ENCODE measurements around the gene IL11RA.

DNA sequence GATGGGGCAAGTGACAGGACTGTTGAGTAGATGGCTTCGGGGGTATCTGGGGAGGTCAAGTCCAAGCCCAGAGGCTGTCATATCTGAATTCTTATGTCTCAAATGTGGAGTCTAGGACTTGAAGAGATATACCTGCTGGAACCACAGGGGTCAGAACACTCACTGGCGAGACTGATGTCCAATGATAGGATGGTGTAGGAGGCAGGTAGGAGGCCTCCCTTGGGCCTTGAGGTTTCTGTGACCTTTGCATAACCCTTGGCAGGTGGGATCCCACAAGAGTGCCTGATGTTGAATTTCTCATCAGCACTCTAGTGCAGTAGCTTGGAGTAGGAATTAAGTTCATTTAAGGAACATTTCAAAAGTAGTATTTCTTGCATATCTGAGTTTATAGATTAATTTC is 55.1 kb downstream of the IL11RA start:
- TF ChIP-seq, protein P1, sequence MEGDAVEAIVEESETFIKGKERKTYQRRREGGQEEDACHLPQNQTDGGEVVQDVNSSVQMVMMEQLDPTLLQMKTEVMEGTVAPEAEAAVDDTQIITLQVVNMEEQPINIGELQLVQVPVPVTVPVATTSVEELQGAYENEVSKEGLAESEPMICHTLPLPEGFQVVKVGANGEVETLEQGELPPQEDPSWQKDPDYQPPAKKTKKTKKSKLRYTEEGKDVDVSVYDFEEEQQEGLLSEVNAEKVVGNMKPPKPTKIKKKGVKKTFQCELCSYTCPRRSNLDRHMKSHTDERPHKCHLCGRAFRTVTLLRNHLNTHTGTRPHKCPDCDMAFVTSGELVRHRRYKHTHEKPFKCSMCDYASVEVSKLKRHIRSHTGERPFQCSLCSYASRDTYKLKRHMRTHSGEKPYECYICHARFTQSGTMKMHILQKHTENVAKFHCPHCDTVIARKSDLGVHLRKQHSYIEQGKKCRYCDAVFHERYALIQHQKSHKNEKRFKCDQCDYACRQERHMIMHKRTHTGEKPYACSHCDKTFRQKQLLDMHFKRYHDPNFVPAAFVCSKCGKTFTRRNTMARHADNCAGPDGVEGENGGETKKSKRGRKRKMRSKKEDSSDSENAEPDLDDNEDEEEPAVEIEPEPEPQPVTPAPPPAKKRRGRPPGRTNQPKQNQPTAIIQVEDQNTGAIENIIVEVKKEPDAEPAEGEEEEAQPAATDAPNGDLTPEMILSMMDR (IDR thresholded peaks at IDR 0.05; ENCODE audit: extremely low read depth in 1 of 2, insufficient read depth in 1 of 2, low read depth in 1 of 2, low read length in 2 of 2): no peak
- no peak for TF ChIP-seq POLR2AphosphoS5 (IDR thresholded peaks at IDR 0.05; ENCODE audit: insufficient read depth, low read depth, low read length)
- no peak for TF ChIP-seq JUN (IDR thresholded peaks at IDR 0.05; ENCODE audit: borderline replicate concordance, insufficient read depth, insufficient read length, low read depth)
- TF ChIP-seq EZH2 (IDR thresholded peaks at IDR 0.05; ENCODE audit: borderline replicate concordance, low read depth, low read length, severe bottlenecking): no peak
- TF ChIP-seq POLR2A (IDR thresholded peaks at IDR 0.05; ENCODE audit: low read depth, low read length): no peak
- TF ChIP-seq MAX (IDR thresholded peaks at IDR 0.05; ENCODE audit: insufficient read depth, insufficient read length): no peak
- no peak for TF ChIP-seq MYC (IDR thresholded peaks at IDR 0.05; ENCODE audit: low read depth, low read length)
- TF ChIP-seq FOS (IDR thresholded peaks at IDR 0.05; ENCODE audit: borderline replicate concordance, insufficient read depth, low read length): no peak
- no peak for TF ChIP-seq GATA2 (IDR thresholded peaks at IDR 0.05; ENCODE audit: insufficient read depth, insufficient read length, low read depth, low read length)
